CD14-positive monocyte (primary cell): ENCODE measurements around the gene HIBCH. TPM values are rescaled to one million over a fixed set of nuclear protein-coding genes. Genes with fewer than 3 reads are reported as not detected.

ENCODE experiments used
- DNase-seq, 3 donors: peaks; one replicate each; pipeline ENCODE4 v3.0.0-alpha.2; 2011 to 2022
- H2AFZ ChIP-seq: 2 replicates; pipeline ENCODE4 v1.6.0; 2012; ENCODE audit warnings: mild to moderate bottlenecking, low read depth, low read length, inconsistent platforms; ENCODE audit not compliant: insufficient read depth, poor library complexity, severe bottlenecking
- H3K27ac ChIP-seq, 2 donors: 1 replicate in 1 of 2; 2 replicates in 1 of 2; pipeline ENCODE4 v1.5.1; 2012 to 2013; ENCODE audit warnings: low read length in 2 of 2, control low read depth in 1 of 2, inconsistent platforms in 1 of 2, low read depth in 1 of 2, mild to moderate bottlenecking in 1 of 2
- H3K27me3 ChIP-seq, 2 donors: one replicate each; pipeline versions ENCODE4 v1.6.0 to v1.6.1; 2011 to 2013; ENCODE audit warnings: low read length in 2 of 2; ENCODE audit not compliant: control insufficient read depth in 2 of 2, insufficient read depth in 2 of 2
- H3K36me3 ChIP-seq, 2 donors: replicated peaks in 1 of 2; 1 replicate in 1 of 2; 2 replicates in 1 of 2; pipeline versions ENCODE4 v1.5.1 to v1.6.1; 2012 to 2013; ENCODE audit warnings: low read length in 2 of 2, control low read depth in 1 of 2, inconsistent platforms in 1 of 2, mild to moderate bottlenecking in 1 of 2; ENCODE audit not compliant: insufficient read depth in 2 of 2, control insufficient read depth in 1 of 2
- H3K4me1 ChIP-seq, 2 donors: 1 replicate in 1 of 2; 2 replicates in 1 of 2; pipeline versions ENCODE4 v1.5.1 to v1.6.1; 2012 to 2013; ENCODE audit warnings: low read length in 2 of 2, control low read depth in 1 of 2, inconsistent platforms in 1 of 2, mild to moderate bottlenecking in 1 of 2, moderate library complexity in 1 of 2; ENCODE audit not compliant: insufficient read depth in 2 of 2, control insufficient read depth in 1 of 2
- H3K4me2 ChIP-seq: replicated peaks from 2 replicates; pipeline ENCODE3; 2012; ENCODE audit warnings: low read length, moderate library complexity, mild to moderate bottlenecking; ENCODE audit not compliant: poor library complexity, severe bottlenecking; ENCODE audit errors: extremely low read depth
- H3K4me3 ChIP-seq, 3 experiments: fragments of 200-600 bp in 1 of 3; sonication (generic) in 1 of 3; replicated peaks in 1 of 3; 1 replicate in 2 of 3; 2 replicates in 1 of 3; pipeline ENCODE4 v1.5.1; 2011 to 2013; ENCODE audit warnings: low read length in 3 of 3, mild to moderate bottlenecking in 3 of 3, control low read depth in 2 of 3, low read depth in 2 of 3, inconsistent platforms in 1 of 3, moderate library complexity in 1 of 3
- H3K79me2 ChIP-seq: 2 replicates; pipeline ENCODE4 v1.6.0; 2012; ENCODE audit warnings: mild to moderate bottlenecking, control low read depth, inconsistent platforms, low read length, moderate library complexity; ENCODE audit not compliant: insufficient read depth
- H3K9ac ChIP-seq: 2 replicates; pipeline ENCODE4 v1.6.0; 2017; ENCODE audit warnings: low read length, mild to moderate bottlenecking; ENCODE audit not compliant: insufficient read depth, poor library complexity, severe bottlenecking
- H3K9me3 ChIP-seq, 2 donors: replicated peaks in 1 of 2; 1 replicate in 1 of 2; 2 replicates in 1 of 2; pipeline versions ENCODE4 v1.5.1 to v1.6.1; 2012 to 2013; ENCODE audit warnings: low read length in 2 of 2, control low read depth in 1 of 2; ENCODE audit not compliant: control insufficient read depth in 1 of 2, insufficient read depth in 1 of 2
- H4K20me1 ChIP-seq: 2 replicates; pipeline ENCODE4 v1.6.0; 2012; ENCODE audit warnings: mild to moderate bottlenecking, low read length, control low read depth, moderate library complexity; ENCODE audit not compliant: insufficient read depth
- H3K27ac Mint-ChIP-seq, 7 donors: one replicate each; pipeline ENCODE4 v1.8.0; 2020; ENCODE audit warnings: mild to moderate bottlenecking in 7 of 7, mixed read lengths in 7 of 7, moderate library complexity in 6 of 7, inconsistent platforms in 2 of 7
- H3K27me3 Mint-ChIP-seq, 3 donors: one replicate each; pipeline ENCODE4 v1.8.0; 2021 to 2022; ENCODE audit warnings: low read depth in 3 of 3, mild to moderate bottlenecking in 3 of 3, mixed read lengths in 3 of 3, moderate library complexity in 3 of 3, inconsistent platforms in 1 of 3
- H3K36me3 Mint-ChIP-seq, 2 donors: one replicate each; pipeline ENCODE4 v1.8.0; 2020; ENCODE audit warnings: mixed read lengths in 2 of 2, inconsistent platforms in 1 of 2, mild to moderate bottlenecking in 1 of 2
- H3K4me1 Mint-ChIP-seq: one replicate; pipeline ENCODE4 v1.8.0; 2020; ENCODE audit warnings: mild to moderate bottlenecking, mixed read lengths
- H3K4me3 Mint-ChIP-seq, 2 donors: one replicate each; pipeline ENCODE4 v1.8.0; 2020; ENCODE audit warnings: mild to moderate bottlenecking in 2 of 2, mixed read lengths in 2 of 2, moderate library complexity in 1 of 2
- H3K9me3 Mint-ChIP-seq, 7 donors: one replicate each; pipeline ENCODE4 v1.8.0; 2020 to 2022; ENCODE audit warnings: mixed read lengths in 7 of 7, mild to moderate bottlenecking in 6 of 7, moderate library complexity in 6 of 7, inconsistent platforms in 2 of 7
- CTCF ChIP-seq: fragments of 200-600 bp; IDR thresholded peaks from one replicate; pipeline ENCODE4 v1.8.0; 2022; ENCODE audit warnings: antibody characterized with exemption, mild to moderate bottlenecking
- WGBS: methylation state at CpG from one replicate; pipeline ENCODE4 v1.1.5; 2013; ENCODE audit warnings: missing lambda C conversion rate; ENCODE audit not compliant: insufficient coverage; 5-methylcytosine and 5-hydroxymethylcytosine counted together
- intact Hi-C, 2 donors: fragments of 100-400 bp; cut with micrococcal nuclease; formaldehyde crosslinking; loops; one replicate each; pipeline versions ENCODE4 v1.15.0 to v1.15.1; 2023
- polyA plus RNA-seq, 3 donors: library from polyadenylated mRNA; depleted of rRNA in 1 of 3; unstranded in 2 of 3; stranded (reverse) in 1 of 3; fragments of 300-500 nt in 2 of 3; fragments of >200 nt in 1 of 3; fragmentation: Illumina TruSeq in 2 of 3; gene quantifications; 1 replicate in 2 of 3; 2 replicates in 1 of 3; pipeline ENCODE4 v1.2.3, GENCODE V29; 2012 to 2021

Gene HIBCH
- polyA plus RNA-seq, 3 donors, result 3.3 to 8.2 (median 7.3) TPM

DNA sequence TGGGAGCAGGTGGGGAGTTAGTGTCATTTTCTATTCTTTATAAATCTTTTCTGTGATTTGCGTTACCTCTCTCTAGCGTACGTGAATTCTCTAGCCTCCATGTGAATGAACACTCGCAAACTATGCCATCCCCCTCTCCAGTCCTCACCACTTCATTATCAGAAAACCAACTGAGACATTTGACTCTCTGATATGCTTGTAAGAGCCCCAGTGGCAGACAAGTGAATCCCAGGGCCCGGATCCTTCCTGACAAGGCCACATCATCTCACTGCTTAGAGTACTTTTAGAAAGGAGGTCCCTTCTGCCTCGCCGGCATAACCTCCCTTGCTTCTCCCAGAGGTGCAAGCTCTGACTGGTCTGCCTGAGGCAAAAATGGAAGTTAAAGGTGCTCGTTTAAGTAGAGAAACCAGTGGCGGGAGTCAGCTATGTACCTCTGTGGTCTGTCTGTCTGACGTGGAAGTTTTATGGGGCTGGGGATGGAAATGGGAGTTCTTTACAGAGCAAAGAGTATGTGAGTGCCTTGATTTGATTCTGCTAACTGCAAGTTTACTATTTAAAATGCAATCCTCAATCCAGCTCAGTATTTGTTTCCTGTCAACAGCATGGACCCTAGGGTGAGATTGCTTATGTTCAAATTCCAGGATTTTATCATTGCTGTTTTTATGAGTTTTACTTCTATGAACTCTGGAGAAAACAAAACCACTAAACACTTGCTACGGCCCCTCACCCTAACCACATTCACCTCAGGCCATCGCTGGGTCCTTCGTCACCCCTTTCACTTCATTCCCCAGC is 142.2 kb downstream of the HIBCH start:
- Histone ChIP-seq H3K9me3 (peaks cover 0 to 4% of the 10 kb centered on the region in 2 donors), H3K4me3 (no peak overlapping the region), H3K27ac (no peak overlapping the region), H3K27me3 (peaks cover 10 to 18% of the 10 kb centered on the region in 2 donors), H2AFZ (no peak overlapping the region), H3K4me2 (no peak overlapping the region), H3K9ac (no peak overlapping the region), H3K79me2 (no peaks in the 10 kb centered on the region), H3K4me1 (peaks cover 10 to 13% of the 10 kb centered on the region in 2 donors), H3K36me3 (no peaks in the 10 kb centered on the region), H4K20me1 (no peaks in the 10 kb centered on the region)
- no peak for DNase-seq
- H3K4me1 Mint-ChIP-seq, result peaks cover 10% of the 10 kb centered on the region
- H3K9me3 Mint-ChIP-seq, result peaks cover 2 to 7% (median 6%) of the 10 kb centered on the region in 7 donors
- no peak for TF ChIP-seq CTCF
- no peak overlapping the region for H3K4me3 Mint-ChIP-seq
- 73% methylated on average over 6 of the region's 13 CpGs for WGBS
- intact Hi-C loops, result no loop called here
- H3K27me3 Mint-ChIP-seq, result peaks cover 7 to 24% (median 14%) of the 10 kb centered on the region in 3 donors
- peak overlapping the region in 2 of 7 donors; percentile 27 to 30 for H3K27ac Mint-ChIP-seq
- H3K36me3 Mint-ChIP-seq, result no peaks in the 10 kb centered on the region

DNA sequence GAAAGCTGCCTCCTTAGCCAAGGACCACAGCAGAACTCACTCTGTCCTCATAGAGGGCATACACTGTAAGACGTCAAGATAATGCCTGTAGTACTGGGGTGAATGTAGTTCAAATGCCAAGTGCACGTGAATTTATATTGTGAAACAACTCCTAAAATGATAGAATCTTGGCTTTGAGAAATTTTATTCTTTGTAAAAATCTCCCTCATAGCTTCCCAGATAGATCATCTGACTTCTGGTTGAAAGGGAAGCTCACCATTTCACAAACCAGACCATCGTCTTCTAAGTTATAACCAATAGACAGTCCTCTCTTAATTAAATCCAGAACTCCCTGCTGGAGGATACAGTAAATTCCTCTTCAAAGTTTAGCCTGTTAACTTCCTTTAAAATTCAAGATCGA is 146.2 kb downstream of the HIBCH start:
- H3K36me3 Mint-ChIP-seq, result no peaks in the 10 kb centered on the region
- no peak for DNase-seq
- H3K4me2 ChIP-seq, result no peak overlapping the region
- H3K4me3 Mint-ChIP-seq, result no peak overlapping the region
- peaks cover 0 to 13% (median 6%) of the 10 kb centered on the region in 7 donors for H3K9me3 Mint-ChIP-seq
- peaks cover 0 to 4% of the 10 kb centered on the region in 2 donors for H3K9me3 ChIP-seq
- H3K79me2 ChIP-seq, result no peaks in the 10 kb centered on the region
- no peak for TF ChIP-seq CTCF
- H3K4me1 Mint-ChIP-seq, result no peaks in the 10 kb centered on the region
- H3K9ac ChIP-seq, result no peak overlapping the region
- H3K4me1 ChIP-seq, result no peaks in the 10 kb centered on the region
- no CpG with 5 or more reads among the region's 4 CpGs for WGBS
- H3K27me3 Mint-ChIP-seq, result no peaks in the 10 kb centered on the region
- H3K4me3 ChIP-seq, result no peak overlapping the region
- H3K27ac Mint-ChIP-seq, result no peak overlapping the region
- no peaks in the 10 kb centered on the region for H4K20me1 ChIP-seq
- H3K36me3 ChIP-seq, result no peaks in the 10 kb centered on the region
- H3K27me3 ChIP-seq, result no peaks in the 10 kb centered on the region
- intact Hi-C loops, result no loop called here
- H2AFZ ChIP-seq, result no peak overlapping the region
- no peak overlapping the region for H3K27ac ChIP-seq
